SK-N-SH treated with all-trans-retinoic acid at 6 μM for 48 hours (cell line): ENCODE data around the gene HELZ.

Experiments
- ATAC-seq: fragments of 200-7000 bp; cut with Tn5 transposase; 3 replicates; pipeline ENCODE4 v1.9.1; 2020; ENCODE audit warnings: mild to moderate bottlenecking, moderate library complexity
- ARNTL ChIP-seq: fragments of 450-650 bp; formaldehyde crosslinking; IDR thresholded peaks from 2 replicates; pipeline ENCODE4 v1.5.0; 2020; ENCODE audit warnings: low read depth, mild to moderate bottlenecking, moderate library complexity, borderline replicate concordance
- BACH2 ChIP-seq: fragments of 250-450 bp; sonication (Bioruptor Pico); IDR thresholded peaks from 2 replicates; pipeline ENCODE4 v1.9.0; 2021; ENCODE audit warnings: mild to moderate bottlenecking, borderline replicate concordance
- CREB5 ChIP-seq: fragments of 250-450 bp; sonication (Bioruptor Pico); IDR thresholded peaks from 2 replicates; pipeline ENCODE4 v1.5.1; 2020; ENCODE audit warnings: low read depth, mild to moderate bottlenecking, moderate library complexity
- CSDC2 ChIP-seq: fragments of 250-450 bp; sonication (Bioruptor Pico); IDR thresholded peaks from 2 replicates; pipeline ENCODE4 v1.5.0; 2020; ENCODE audit warnings: mild to moderate bottlenecking, moderate library complexity
- CSRNP3 ChIP-seq: fragments of 250-450 bp; sonication (Bioruptor Pico); IDR thresholded peaks from 2 replicates; pipeline ENCODE4 v1.5.1; 2021; ENCODE audit warnings: mild to moderate bottlenecking, moderate library complexity
- ESRRG ChIP-seq: fragments of 250-450 bp; sonication (Bioruptor Pico); IDR thresholded peaks from 2 replicates; pipeline ENCODE4 v1.6.1; 2021; ENCODE audit warnings: mild to moderate bottlenecking
- GLIS3 ChIP-seq: fragments of 250-450 bp; sonication (Bioruptor Pico); IDR thresholded peaks from 2 replicates; pipeline ENCODE4 v1.5.0; 2020; ENCODE audit warnings: mild to moderate bottlenecking, moderate library complexity
- ISL1 ChIP-seq: fragments of 250-450 bp; sonication (Bioruptor Pico); IDR thresholded peaks from 2 replicates; pipeline ENCODE4 v2.1.2; 2022; ENCODE audit warnings: mild to moderate bottlenecking, moderate library complexity
- OSR1 ChIP-seq: fragments of 250-450 bp; sonication (Bioruptor Pico); IDR thresholded peaks from 2 replicates; pipeline ENCODE4 v1.8.0; 2022; ENCODE audit warnings: moderate library complexity, mild to moderate bottlenecking, inconsistent platforms
- PATZ1 ChIP-seq: fragments of 250-450 bp; sonication (Bioruptor Pico); IDR thresholded peaks from 2 replicates; pipeline ENCODE4 v1.8.0; 2020; ENCODE audit warnings: mild to moderate bottlenecking, moderate library complexity, borderline replicate concordance
- POU6F1 ChIP-seq: fragments of 250-450 bp; sonication (Bioruptor Pico); IDR thresholded peaks from 2 replicates; pipeline ENCODE4 v1.8.0; 2021; ENCODE audit warnings: low read depth, mild to moderate bottlenecking, moderate library complexity, borderline replicate concordance
- PPARA ChIP-seq: fragments of 250-450 bp; sonication (Bioruptor Pico); IDR thresholded peaks from 2 replicates; pipeline ENCODE4 v1.5.0; 2020; ENCODE audit warnings: mild to moderate bottlenecking, borderline replicate concordance
- RARB ChIP-seq: fragments of 250-450 bp; sonication (Bioruptor Pico); IDR thresholded peaks from 2 replicates; pipeline ENCODE4 v1.8.0; 2021; ENCODE audit warnings: mild to moderate bottlenecking, moderate library complexity
- SNAI2 ChIP-seq: fragments of 250-450 bp; sonication (Bioruptor Pico); IDR thresholded peaks from 2 replicates; pipeline ENCODE4 v1.5.0; 2020; ENCODE audit warnings: mild to moderate bottlenecking, moderate library complexity
- TCF4 ChIP-seq: fragments of 250-450 bp; sonication (Bioruptor Pico); IDR thresholded peaks from 2 replicates; pipeline ENCODE4 v1.8.0; 2021; ENCODE audit warnings: mild to moderate bottlenecking, moderate library complexity, borderline replicate concordance
- TOX ChIP-seq: fragments of 250-450 bp; sonication (Bioruptor Pico); IDR thresholded peaks from 2 replicates; pipeline ENCODE4 v1.8.0; 2021; ENCODE audit warnings: mild to moderate bottlenecking, moderate library complexity, borderline replicate concordance
- TSHZ2 ChIP-seq: fragments of 250-450 bp; sonication (Bioruptor Pico); IDR thresholded peaks from 2 replicates; pipeline ENCODE4 v1.5.0; 2020; ENCODE audit warnings: mild to moderate bottlenecking, moderate library complexity
- ZC3H10 ChIP-seq: fragments of 250-450 bp; sonication (Bioruptor Pico); IDR thresholded peaks from 2 replicates; pipeline ENCODE4 v1.5.1; 2021; ENCODE audit warnings: mild to moderate bottlenecking, moderate library complexity
- ZFP3 ChIP-seq: fragments of 250-450 bp; sonication (Bioruptor Pico); IDR thresholded peaks from 2 replicates; pipeline ENCODE4 v1.5.0; 2020; ENCODE audit warnings: mild to moderate bottlenecking, moderate library complexity
- ZFP30 ChIP-seq: fragments of 450-650 bp; formaldehyde crosslinking; IDR thresholded peaks from 2 replicates; pipeline ENCODE4 v1.5.0; 2022; ENCODE audit warnings: mild to moderate bottlenecking, moderate library complexity
- ZNF565 ChIP-seq: fragments of 450-650 bp; formaldehyde crosslinking; conservative IDR thresholded peaks from 2 replicates; pipeline ENCODE4 v1.5.0; 2020; ENCODE audit warnings: low read depth, mild to moderate bottlenecking, moderate library complexity
- ZNF70 ChIP-seq: fragments of 450-650 bp; formaldehyde crosslinking; IDR thresholded peaks from 2 replicates; pipeline ENCODE4 v1.5.0; 2020; ENCODE audit warnings: mild to moderate bottlenecking, moderate library complexity
- ZNF8 ChIP-seq: fragments of 450-650 bp; formaldehyde crosslinking; IDR thresholded peaks from 2 replicates; pipeline ENCODE4 v1.5.0; 2020; ENCODE audit warnings: mild to moderate bottlenecking, moderate library complexity

Gene HELZ

GRCh38 chr17:67125924-67126323 is 119.1 kb downstream of the HELZ start:
- TF ChIP-seq SNAI2: no peak
- no peak for TF ChIP-seq BACH2 (CRISPR knock-in tag)
- TF ChIP-seq ZNF8 (CRISPR knock-in tag): no peak
- no peak for TF ChIP-seq OSR1 (CRISPR knock-in tag)
- TF ChIP-seq CREB5 (CRISPR knock-in tag): no peak
- TF ChIP-seq PPARA: no peak
- TF ChIP-seq POU6F1 (CRISPR knock-in tag): no peak
- no peak for TF ChIP-seq PATZ1 (CRISPR knock-in tag)
- no peak for TF ChIP-seq RARB (CRISPR knock-in tag)
- ATAC-seq: no peak; the same call in 2 of the 3 replicates

- ATAC-seq: peak; percentile 36
- TF ChIP-seq RARB (CRISPR knock-in tag) (no peak), CSDC2 (CRISPR knock-in tag) (no peak), PPARA (no peak), TOX (CRISPR knock-in tag) (no peak), ZNF70 (CRISPR knock-in tag) (peak; percentile 44; the same call in 1 of the 2 replicates), CREB5 (CRISPR knock-in tag) (no peak), BACH2 (CRISPR knock-in tag) (no peak), CSRNP3 (CRISPR knock-in tag) (peak; percentile 88), GLIS3 (peak; percentile 93), TSHZ2 (CRISPR knock-in tag) (peak; percentile 90; the same call in 1 of the 2 replicates), ZNF565 (no peak), OSR1 (CRISPR knock-in tag) (no peak), ESRRG (no peak), ZFP3 (CRISPR knock-in tag) (no peak), POU6F1 (CRISPR knock-in tag) (no peak), TCF4 (CRISPR knock-in tag) (peak; percentile 98), ZNF8 (CRISPR knock-in tag) (peak; percentile 61), ZFP30 (CRISPR knock-in tag) (no peak), ISL1 (CRISPR knock-in tag) (peak; percentile 67), PATZ1 (CRISPR knock-in tag) (no peak), ARNTL (CRISPR knock-in tag) (peak; percentile 63; the same call in 1 of the 2 replicates), ZC3H10 (CRISPR knock-in tag) (no peak), SNAI2 (no peak)
Observed at GRCh38 chr17:67125417-67125816, 119.6 kb downstream of the HELZ start.
